Measurements from ENCODE around the gene MB21D2.

GRCh38 chr3:192805711-192806110, 111.9 kb downstream of the MB21D2 start:
- TF ChIP-seq CTCF (IDR thresholded peaks at IDR 0.05; ENCODE audit: insufficient read depth, low read depth, low read length): no peak
- no peak for TF ChIP-seq EZH2 (IDR thresholded peaks at IDR 0.05; ENCODE audit: insufficient read depth, low read length)
